Astrocyte (in vitro differentiated cells and primary cell): ENCODE measurements around the gene ASCL4. TPM values are rescaled to one million over a fixed set of nuclear protein-coding genes. Genes with fewer than 3 reads are reported as not detected.

Experiments used
- DNase-seq: peaks from one replicate; pipeline ENCODE4 v3.0.0-alpha.2; 2010; ENCODE audit warnings: low read depth
- FAIRE-seq: peaks from 2 replicates; lab custom pipeline; 2011; peaks lifted over from hg19 to GRCh38; lab: Jason Lieb, UNC
- H2AFZ ChIP-seq: 2 replicates; pipeline ENCODE4 v1.6.0; 2012; ENCODE audit warnings: low read depth, low read length, inconsistent platforms
- H3K27ac ChIP-seq: 2 replicates; pipeline ENCODE4 v1.5.1; 2011; ENCODE audit warnings: low read depth, low read length, inconsistent platforms
- H3K27me3 ChIP-seq: 2 replicates; pipeline ENCODE4 v1.6.0; 2011; ENCODE audit warnings: low read length, inconsistent platforms; ENCODE audit not compliant: insufficient read depth
- H3K36me3 ChIP-seq: 2 replicates; pipeline ENCODE4 v1.5.1; 2011; ENCODE audit warnings: low read length, inconsistent platforms; ENCODE audit not compliant: insufficient read depth
- H3K4me1 ChIP-seq: 2 replicates; pipeline ENCODE4 v1.5.1; 2011; ENCODE audit warnings: low read length, inconsistent platforms; ENCODE audit not compliant: insufficient read depth
- H3K4me2 ChIP-seq: 2 replicates; pipeline ENCODE4 v1.6.0; 2012; ENCODE audit warnings: low read length, inconsistent platforms
- H3K4me3 ChIP-seq: 2 replicates; pipeline ENCODE4 v1.5.1; 2011; ENCODE audit warnings: low read depth, mild to moderate bottlenecking, low read length, inconsistent platforms; ENCODE audit not compliant: insufficient read depth
- H3K79me2 ChIP-seq: 2 replicates; pipeline ENCODE4 v1.6.0; 2012; ENCODE audit warnings: mild to moderate bottlenecking, low read length, inconsistent platforms; ENCODE audit not compliant: insufficient read depth
- H3K9ac ChIP-seq: 2 replicates; pipeline ENCODE4 v1.6.0; 2012; ENCODE audit warnings: mild to moderate bottlenecking, low read length, inconsistent platforms
- H3K9me3 ChIP-seq: 2 replicates; pipeline ENCODE4 v1.5.1; 2012; ENCODE audit warnings: low read depth, mild to moderate bottlenecking, low read length, inconsistent platforms; ENCODE audit not compliant: insufficient read depth
- H4K20me1 ChIP-seq: 2 replicates; pipeline ENCODE4 v1.6.0; 2012; ENCODE audit warnings: low read length, inconsistent platforms; ENCODE audit not compliant: insufficient read depth
- H3K27ac Mint-ChIP-seq: one replicate; pipeline ENCODE4 v1.8.0; 2021; ENCODE audit warnings: mild to moderate bottlenecking, mixed read lengths; ENCODE audit not compliant: unreplicated experiment
- H3K27me3 Mint-ChIP-seq: one replicate; pipeline ENCODE4 v1.8.0; 2021; ENCODE audit warnings: low read depth, mixed read lengths; ENCODE audit not compliant: unreplicated experiment
- H3K36me3 Mint-ChIP-seq: one replicate; pipeline ENCODE4 v1.8.0; 2021; ENCODE audit warnings: low read depth, mixed read lengths; ENCODE audit not compliant: unreplicated experiment
- H3K4me1 Mint-ChIP-seq: one replicate; pipeline ENCODE4 v1.8.0; 2021; ENCODE audit warnings: low read depth, mixed read lengths; ENCODE audit not compliant: unreplicated experiment
- H3K4me3 Mint-ChIP-seq: one replicate; pipeline ENCODE4 v1.8.0; 2021; ENCODE audit warnings: mild to moderate bottlenecking, moderate library complexity, mixed read lengths; ENCODE audit not compliant: unreplicated experiment
- H3K9me3 Mint-ChIP-seq: one replicate; pipeline ENCODE4 v1.8.0; 2021; ENCODE audit warnings: mild to moderate bottlenecking, mixed read lengths; ENCODE audit not compliant: unreplicated experiment
- CTCF ChIP-seq: IDR thresholded peaks from 2 replicates; pipeline ENCODE4 v1.5.1; 2011; ENCODE audit warnings: low read depth, mild to moderate bottlenecking, inconsistent platforms, low read length, moderate library complexity; ENCODE audit not compliant: insufficient read depth
- EZH2 ChIP-seq: IDR thresholded peaks from 2 replicates; pipeline ENCODE4 v1.6.1; 2012; ENCODE audit warnings: mild to moderate bottlenecking, low read length, inconsistent platforms; ENCODE audit not compliant: insufficient read depth
- total RNA-seq: library from RNA; stranded (reverse); gene quantifications from 2 replicates; pipeline ENCODE4 v1.2.1, GENCODE V29; 2021

ASCL4 gene
- total RNA-seq, 1 donor from 2014 or later: not detected

GRCh38 chr12:107783406-107784376 lies 9.2 kb downstream of the ASCL4 start:
- no peak for TF ChIP-seq EZH2
- TF ChIP-seq CTCF: no peak
- Histone ChIP-seq H3K4me1 (no peaks in the 10 kb centered on the region), H2AFZ (no peak overlapping the region), H3K36me3 (no peaks in the 10 kb centered on the region), H3K9ac (no peak overlapping the region), H4K20me1 (no peaks in the 10 kb centered on the region), H3K27me3 (peaks cover 2% of the 10 kb centered on the region), H3K27ac (no peak overlapping the region), H3K9me3 (no peaks in the 10 kb centered on the region), H3K4me3 (no peak overlapping the region), H3K4me2 (no peak overlapping the region), H3K79me2 (no peaks in the 10 kb centered on the region)
- H3K36me3 Mint-ChIP-seq: no peaks in the 10 kb centered on the region
- H3K9me3 Mint-ChIP-seq: no peaks in the 10 kb centered on the region
- DNase-seq: no peak
- peaks cover 36% of the 10 kb centered on the region for H3K27me3 Mint-ChIP-seq
- H3K4me1 Mint-ChIP-seq: no peaks in the 10 kb centered on the region
- H3K4me3 Mint-ChIP-seq: no peak overlapping the region
- FAIRE-seq: no peak
- no peak overlapping the region for H3K27ac Mint-ChIP-seq

DNA sequence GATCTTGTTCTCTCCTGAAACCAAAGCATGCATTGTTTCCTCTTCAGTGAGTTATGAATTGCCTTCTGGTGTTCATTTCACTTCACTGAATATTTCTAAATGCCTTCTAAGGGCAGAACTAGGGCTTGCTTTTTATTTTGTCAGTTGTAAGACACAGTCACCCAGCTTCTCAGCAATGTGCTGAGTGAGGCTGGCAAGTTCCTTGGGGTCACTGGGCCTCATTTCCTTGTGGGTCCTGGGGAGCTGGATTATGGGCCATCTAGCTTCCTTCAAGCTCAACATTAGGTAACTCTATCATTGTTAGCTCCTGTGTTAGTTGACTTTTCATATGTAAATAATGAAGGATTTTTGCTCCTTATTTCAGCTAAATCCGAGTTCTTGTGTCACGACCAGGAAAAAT lies 13.8 kb downstream of the ASCL4 start:
- FAIRE-seq (no peak), DNase-seq (no peak)
- Mint-ChIP-seq H3K9me3 (peaks cover 4% of the 10 kb centered on the region), H3K36me3 (no peaks in the 10 kb centered on the region), H3K27ac (no peak overlapping the region), H3K27me3 (peaks cover 21% of the 10 kb centered on the region), H3K4me1 (no peaks in the 10 kb centered on the region), H3K4me3 (no peak overlapping the region)
- no peaks in the 10 kb centered on the region for H3K36me3 ChIP-seq
- H4K20me1 ChIP-seq: no peaks in the 10 kb centered on the region
- H3K79me2 ChIP-seq: no peaks in the 10 kb centered on the region
- no peak overlapping the region for H3K4me2 ChIP-seq
- TF ChIP-seq CTCF (no peak), EZH2 (no peak)
- H2AFZ ChIP-seq: no peak overlapping the region
- H3K9ac ChIP-seq: no peak overlapping the region
- H3K27ac ChIP-seq: no peak overlapping the region
- no peaks in the 10 kb centered on the region for H3K27me3 ChIP-seq
- no peaks in the 10 kb centered on the region for H3K4me1 ChIP-seq
- H3K9me3 ChIP-seq: no peaks in the 10 kb centered on the region
- no peak overlapping the region for H3K4me3 ChIP-seq
